Stimulated activated CD8-positive, alpha-beta memory T cell treated with anti-CD3 and anti-CD28 coated beads, Interleukin-7, amount 100 ng/mL, for 1 hour (primary cell): ENCODE data around the gene GMNC.

Experiments used
- DNase-seq, 2 donors: peaks; one replicate each; pipeline ENCODE4 v3.0.0-alpha.2; 2020; ENCODE audit warnings: low read depth in 2 of 2

GMNC gene

GRCh38 chr3:190849607-190850006 is 12.9 kb downstream of the GMNC start:
- DNase-seq = no peak

- no peak for DNase-seq
Measured at GRCh38 chr3:190848870-190849269, 13.6 kb downstream of the GMNC start.

GRCh38 chr3:190847436-190847835 is 15.1 kb downstream of the GMNC start:
- no peak for DNase-seq

GRCh38 chr3:190840146-190840545 is 22.3 kb downstream of the GMNC start:
- DNase-seq = no peak

- DNase-seq = no peak
Measured at GRCh38 chr3:190831225-190831624, 31.3 kb downstream of the GMNC start.

- no peak for DNase-seq
Measured at GRCh38 chr3:190830031-190830430, 32.5 kb downstream of the GMNC start.

- no peak for DNase-seq
Measured at GRCh38 chr3:190826018-190826417, 36.5 kb downstream of the GMNC start.

- DNase-seq = no peak
Measured at GRCh38 chr3:190825386-190826016, 37.0 kb downstream of the GMNC start.

- no peak for DNase-seq
Measured at GRCh38 chr3:190811775-190812480, 50.6 kb downstream of the GMNC start.

GRCh38 chr3:190810957-190811356 is 51.5 kb downstream of the GMNC start:
- no peak for DNase-seq

GRCh38 chr3:190809351-190809750 is 53.1 kb downstream of the GMNC start:
- no peak for DNase-seq

- DNase-seq = no peak
Measured at GRCh38 chr3:190807719-190808375, 54.6 kb downstream of the GMNC start.
